HepG2 (cell line): Measurements from ENCODE around the gene SLC8A2.

Source experiments
- KAT2B ChIP-seq: fragments of 150-350 bp; IDR thresholded peaks from 2 replicates; pipeline ENCODE4 v1.6.1; 2014; ENCODE audit warnings: low read depth, low read length, borderline replicate concordance
- SYNCRIP ChIP-seq: fragments of 200-400 bp; formaldehyde crosslinking; IDR thresholded peaks from 2 replicates; pipeline ENCODE4 v1.6.1; 2018; ENCODE audit warnings: mild to moderate bottlenecking, low read depth, low read length; ENCODE audit not compliant: insufficient read depth
- TFE3 ChIP-seq: IDR thresholded peaks from 2 replicates; pipeline ENCODE4 v1.6.1; 2016
- TF ChIP-seq, protein P1 (sequence below): sonication (generic); formaldehyde crosslinking; IDR thresholded peaks from 2 replicates; pipeline ENCODE4 v1.5.1; 2020; ENCODE audit warnings: missing genetic modification reagents, mild to moderate bottlenecking, borderline replicate concordance
- TF ChIP-seq, protein P2 (sequence below): IDR thresholded peaks from 2 replicates; pipeline ENCODE4 v1.6.1; 2016; ENCODE audit warnings: missing compliant biosample characterization, missing genetic modification reagents, borderline replicate concordance
- TF ChIP-seq, protein P3 (sequence below): sonication (generic); formaldehyde crosslinking; IDR thresholded peaks from 2 replicates; pipeline ENCODE4 v1.5.0; 2020; ENCODE audit warnings: mild to moderate bottlenecking, missing genetic modification reagents, moderate library complexity

GRCh38 chr19:47511681-47512080, 40.0 kb upstream of the SLC8A2 start:
- no peak for TF ChIP-seq KAT2B
- TF ChIP-seq SYNCRIP = no peak
- TF ChIP-seq, protein P1, sequence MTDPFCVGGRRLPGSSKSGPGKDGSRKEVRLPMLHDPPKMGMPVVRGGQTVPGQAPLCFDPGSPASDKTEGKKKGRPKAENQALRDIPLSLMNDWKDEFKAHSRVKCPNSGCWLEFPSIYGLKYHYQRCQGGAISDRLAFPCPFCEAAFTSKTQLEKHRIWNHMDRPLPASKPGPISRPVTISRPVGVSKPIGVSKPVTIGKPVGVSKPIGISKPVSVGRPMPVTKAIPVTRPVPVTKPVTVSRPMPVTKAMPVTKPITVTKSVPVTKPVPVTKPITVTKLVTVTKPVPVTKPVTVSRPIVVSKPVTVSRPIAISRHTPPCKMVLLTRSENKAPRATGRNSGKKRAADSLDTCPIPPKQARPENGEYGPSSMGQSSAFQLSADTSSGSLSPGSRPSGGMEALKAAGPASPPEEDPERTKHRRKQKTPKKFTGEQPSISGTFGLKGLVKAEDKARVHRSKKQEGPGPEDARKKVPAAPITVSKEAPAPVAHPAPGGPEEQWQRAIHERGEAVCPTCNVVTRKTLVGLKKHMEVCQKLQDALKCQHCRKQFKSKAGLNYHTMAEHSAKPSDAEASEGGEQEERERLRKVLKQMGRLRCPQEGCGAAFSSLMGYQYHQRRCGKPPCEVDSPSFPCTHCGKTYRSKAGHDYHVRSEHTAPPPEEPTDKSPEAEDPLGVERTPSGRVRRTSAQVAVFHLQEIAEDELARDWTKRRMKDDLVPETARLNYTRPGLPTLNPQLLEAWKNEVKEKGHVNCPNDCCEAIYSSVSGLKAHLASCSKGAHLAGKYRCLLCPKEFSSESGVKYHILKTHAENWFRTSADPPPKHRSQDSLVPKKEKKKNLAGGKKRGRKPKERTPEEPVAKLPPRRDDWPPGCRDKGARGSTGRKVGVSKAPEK (CRISPR knock-in tag) = no peak
- TF ChIP-seq, protein P2, sequence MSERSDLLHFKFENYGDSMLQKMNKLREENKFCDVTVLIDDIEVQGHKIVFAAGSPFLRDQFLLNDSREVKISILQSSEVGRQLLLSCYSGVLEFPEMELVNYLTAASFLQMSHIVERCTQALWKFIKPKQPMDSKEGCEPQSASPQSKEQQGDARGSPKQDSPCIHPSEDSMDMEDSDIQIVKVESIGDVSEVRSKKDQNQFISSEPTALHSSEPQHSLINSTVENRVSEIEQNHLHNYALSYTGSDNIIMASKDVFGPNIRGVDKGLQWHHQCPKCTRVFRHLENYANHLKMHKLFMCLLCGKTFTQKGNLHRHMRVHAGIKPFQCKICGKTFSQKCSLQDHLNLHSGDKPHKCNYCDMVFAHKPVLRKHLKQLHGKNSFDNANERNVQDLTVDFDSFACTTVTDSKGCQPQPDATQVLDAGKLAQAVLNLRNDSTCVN (CRISPR knock-in tag) = no peak
- TF ChIP-seq, protein P3, sequence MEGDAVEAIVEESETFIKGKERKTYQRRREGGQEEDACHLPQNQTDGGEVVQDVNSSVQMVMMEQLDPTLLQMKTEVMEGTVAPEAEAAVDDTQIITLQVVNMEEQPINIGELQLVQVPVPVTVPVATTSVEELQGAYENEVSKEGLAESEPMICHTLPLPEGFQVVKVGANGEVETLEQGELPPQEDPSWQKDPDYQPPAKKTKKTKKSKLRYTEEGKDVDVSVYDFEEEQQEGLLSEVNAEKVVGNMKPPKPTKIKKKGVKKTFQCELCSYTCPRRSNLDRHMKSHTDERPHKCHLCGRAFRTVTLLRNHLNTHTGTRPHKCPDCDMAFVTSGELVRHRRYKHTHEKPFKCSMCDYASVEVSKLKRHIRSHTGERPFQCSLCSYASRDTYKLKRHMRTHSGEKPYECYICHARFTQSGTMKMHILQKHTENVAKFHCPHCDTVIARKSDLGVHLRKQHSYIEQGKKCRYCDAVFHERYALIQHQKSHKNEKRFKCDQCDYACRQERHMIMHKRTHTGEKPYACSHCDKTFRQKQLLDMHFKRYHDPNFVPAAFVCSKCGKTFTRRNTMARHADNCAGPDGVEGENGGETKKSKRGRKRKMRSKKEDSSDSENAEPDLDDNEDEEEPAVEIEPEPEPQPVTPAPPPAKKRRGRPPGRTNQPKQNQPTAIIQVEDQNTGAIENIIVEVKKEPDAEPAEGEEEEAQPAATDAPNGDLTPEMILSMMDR = no peak
- no peak for TF ChIP-seq TFE3
